Measurements from ENCODE around the gene HES7. TPM values are rescaled to one million over a fixed set of nuclear protein-coding genes. Genes with fewer than 3 reads are reported as not detected.

HES7 gene
- total RNA-seq, 1 experiment from 2014 or later: 0.61 TPM

DNA sequence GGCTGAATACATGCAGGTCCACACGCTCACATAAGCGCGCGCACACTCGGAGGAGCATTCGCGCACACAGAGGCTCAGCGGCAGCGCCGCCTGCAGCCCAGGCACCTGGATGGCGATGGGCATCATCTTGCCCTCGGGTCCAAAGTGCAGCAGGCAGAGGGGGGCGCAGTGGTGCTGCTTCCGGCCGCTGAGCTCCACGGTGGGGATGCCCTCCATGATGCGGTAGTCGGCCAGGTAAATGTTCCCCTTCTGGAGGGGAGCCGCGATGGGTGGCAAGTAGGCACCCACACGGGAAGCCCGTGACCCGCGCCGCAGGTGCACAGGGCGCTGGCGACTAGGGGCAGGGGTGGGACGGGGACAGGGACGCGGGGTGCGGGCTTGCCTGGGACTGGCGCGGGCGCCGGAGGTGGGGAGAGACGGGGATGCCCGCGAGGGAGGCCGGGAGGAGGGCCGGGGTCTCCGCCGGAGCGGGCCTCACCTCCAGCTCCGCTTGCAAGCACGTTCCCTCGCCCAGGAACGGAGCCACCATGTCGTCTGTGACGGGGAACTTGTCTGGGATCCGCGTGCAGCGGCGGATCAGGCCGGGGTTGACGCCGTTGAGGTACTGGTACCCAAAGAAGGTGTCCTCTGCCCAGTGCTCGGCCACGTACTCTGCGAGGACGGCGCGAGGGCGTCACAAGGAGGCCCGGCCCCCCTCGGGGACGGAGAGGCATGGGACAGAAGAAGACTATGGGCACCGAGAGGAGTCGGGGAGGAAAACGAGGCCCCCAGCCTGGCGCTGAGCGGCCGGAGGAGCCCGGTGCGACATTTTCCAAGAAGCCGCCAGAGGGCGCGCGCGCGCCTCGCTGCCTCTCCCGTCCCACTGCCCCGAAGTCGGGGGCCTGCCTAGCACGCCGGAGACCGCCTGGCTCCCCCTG, 44.4 kb downstream of the HES7 start:
- Histone ChIP-seq H3K36me3 (ENCODE audit: control insufficient read depth in 1 of 2, insufficient read depth in 2 of 2, low read length in 2 of 2) (no peaks in the 10 kb centered on the region), H3K4me3 (replicated peaks in 1 of 2; ENCODE audit: low read depth in 1 of 2, low read length in 2 of 2) (peak overlapping the region; percentile 68 to 81), H3K4me1 (ENCODE audit: control insufficient read depth in 1 of 2, insufficient read depth in 2 of 2, low read length in 2 of 2) (peaks cover 2 to 25% of the 10 kb centered on the region in 2 experiments; a peak in 3 of 4 replicates), H3K4me2 (ENCODE audit: low read length) (peak overlapping the region; percentile 96), H3K27ac (ENCODE audit: low read depth, low read length) (peak overlapping the region; percentile 79), H3K9me3 (ENCODE audit: control insufficient read depth in 1 of 2, insufficient read depth in 1 of 2, low read depth in 1 of 2, low read length in 2 of 2) (no peaks in the 10 kb centered on the region), H4K20me1 (ENCODE audit: insufficient read depth) (no peaks in the 10 kb centered on the region), H3K27me3 (ENCODE audit: insufficient read depth, low read length) (no peaks in the 10 kb centered on the region), H3K9me2 (ENCODE audit: insufficient read depth) (no peaks in the 10 kb centered on the region), H2AFZ (ENCODE audit: low read depth, low read length, poor library complexity, severe bottlenecking) (peak overlapping the region; percentile 52), H3K79me2 (ENCODE audit: insufficient read depth, low read length) (peaks cover 4% of the 10 kb centered on the region; the same call in 1 of the 2 replicates), H3K9ac (ENCODE audit: low read length) (peak overlapping the region; percentile 75)
- CTCF ChIA-PET: interaction anchor here (0.6 to 1.9 kb wide), 18 partner anchors 8 to 148 kb away, joined by 3 to 13 read pairs (median 3); partner anchors contain the start of genes ALOX12B and AURKB
- POLR2A ChIA-PET: interaction anchor here (0.5 to 1.5 kb wide), 3 partner anchors 9 to 305 kb away, joined by 4 to 7 read pairs (median 5); partner anchors contain the start of gene ALOX12B
- BruUV-seq (replicated peaks): TSS peak; percentile 49
- DNase-seq (ENCODE audit: low read depth, low spot score) (peak; percentile 72), ATAC-seq (peak; percentile 88)
- intact Hi-C loops (cut with micrococcal nuclease): loop anchor here (5.0 kb wide), 1 partner anchor 38 kb away; the partner anchor contains the start of gene ALOXE3
- RAD21 ChIA-PET (ENCODE audit: low non-redundant PET in 1 of 2, low total read pairs in 2 of 2, uncharacterized antibody in 2 of 2, unreplicated experiment in 2 of 2): interaction anchor here in 1 of 2 experiments (0.7 kb wide), 1 partner anchor 167 kb away, joined by 3 read pairs; no protein-coding TSS in a partner anchor
- TF ChIP-seq, protein P1, sequence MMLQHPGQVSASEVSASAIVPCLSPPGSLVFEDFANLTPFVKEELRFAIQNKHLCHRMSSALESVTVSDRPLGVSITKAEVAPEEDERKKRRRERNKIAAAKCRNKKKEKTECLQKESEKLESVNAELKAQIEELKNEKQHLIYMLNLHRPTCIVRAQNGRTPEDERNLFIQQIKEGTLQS (IDR thresholded peaks at IDR 0.05): no peak
- no peak for TF ChIP-seq JUND (IDR thresholded peaks at IDR 0.05)
- no peak for TF ChIP-seq CEBPB (IDR thresholded peaks at IDR 0.05; ENCODE audit: low read depth)
- no peak for TF ChIP-seq POLR2A (IDR thresholded peaks at IDR 0.05; ENCODE audit: borderline replicate concordance, extremely low read depth, insufficient read depth, insufficient read length)
- TF ChIP-seq, protein P2, sequence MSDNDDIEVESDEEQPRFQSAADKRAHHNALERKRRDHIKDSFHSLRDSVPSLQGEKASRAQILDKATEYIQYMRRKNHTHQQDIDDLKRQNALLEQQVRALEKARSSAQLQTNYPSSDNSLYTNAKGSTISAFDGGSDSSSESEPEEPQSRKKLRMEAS (IDR thresholded peaks at IDR 0.05): peak; percentile 77
- TF ChIP-seq TCF7L2 (IDR thresholded peaks at IDR 0.05; ENCODE audit: borderline replicate concordance, extremely low read depth, insufficient read depth, insufficient read length): peak; percentile 37
- TF ChIP-seq, protein P3, sequence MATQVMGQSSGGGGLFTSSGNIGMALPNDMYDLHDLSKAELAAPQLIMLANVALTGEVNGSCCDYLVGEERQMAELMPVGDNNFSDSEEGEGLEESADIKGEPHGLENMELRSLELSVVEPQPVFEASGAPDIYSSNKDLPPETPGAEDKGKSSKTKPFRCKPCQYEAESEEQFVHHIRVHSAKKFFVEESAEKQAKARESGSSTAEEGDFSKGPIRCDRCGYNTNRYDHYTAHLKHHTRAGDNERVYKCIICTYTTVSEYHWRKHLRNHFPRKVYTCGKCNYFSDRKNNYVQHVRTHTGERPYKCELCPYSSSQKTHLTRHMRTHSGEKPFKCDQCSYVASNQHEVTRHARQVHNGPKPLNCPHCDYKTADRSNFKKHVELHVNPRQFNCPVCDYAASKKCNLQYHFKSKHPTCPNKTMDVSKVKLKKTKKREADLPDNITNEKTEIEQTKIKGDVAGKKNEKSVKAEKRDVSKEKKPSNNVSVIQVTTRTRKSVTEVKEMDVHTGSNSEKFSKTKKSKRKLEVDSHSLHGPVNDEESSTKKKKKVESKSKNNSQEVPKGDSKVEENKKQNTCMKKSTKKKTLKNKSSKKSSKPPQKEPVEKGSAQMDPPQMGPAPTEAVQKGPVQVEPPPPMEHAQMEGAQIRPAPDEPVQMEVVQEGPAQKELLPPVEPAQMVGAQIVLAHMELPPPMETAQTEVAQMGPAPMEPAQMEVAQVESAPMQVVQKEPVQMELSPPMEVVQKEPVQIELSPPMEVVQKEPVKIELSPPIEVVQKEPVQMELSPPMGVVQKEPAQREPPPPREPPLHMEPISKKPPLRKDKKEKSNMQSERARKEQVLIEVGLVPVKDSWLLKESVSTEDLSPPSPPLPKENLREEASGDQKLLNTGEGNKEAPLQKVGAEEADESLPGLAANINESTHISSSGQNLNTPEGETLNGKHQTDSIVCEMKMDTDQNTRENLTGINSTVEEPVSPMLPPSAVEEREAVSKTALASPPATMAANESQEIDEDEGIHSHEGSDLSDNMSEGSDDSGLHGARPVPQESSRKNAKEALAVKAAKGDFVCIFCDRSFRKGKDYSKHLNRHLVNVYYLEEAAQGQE (IDR thresholded peaks at IDR 0.05; ENCODE audit: low read depth): no peak
- TF ChIP-seq YY1 (IDR thresholded peaks at IDR 0.05; ENCODE audit: extremely low read depth, insufficient replicate concordance, low read depth, low read length): peak; percentile 70
- TF ChIP-seq POLR2AphosphoS5 (IDR thresholded peaks at IDR 0.05; ENCODE audit: low read depth, low read length): peak; percentile 52
- no peak for TF ChIP-seq EZH2 (IDR thresholded peaks at IDR 0.05)
- peak; percentile 79 for TF ChIP-seq RAD21 (IDR thresholded peaks at IDR 0.05; ENCODE audit: low read depth)
- TF ChIP-seq SIN3A (IDR thresholded peaks at IDR 0.05; ENCODE audit: low read depth): no peak
- no peak for TF ChIP-seq SRF (IDR thresholded peaks at IDR 0.05; ENCODE audit: low read depth)
- TF ChIP-seq FOSL1 (IDR thresholded peaks at IDR 0.05; ENCODE audit: low read depth): no peak
- TF ChIP-seq EGR1 (IDR thresholded peaks at IDR 0.05; ENCODE audit: low read depth): no peak
- TF ChIP-seq SP1 (IDR thresholded peaks at IDR 0.05; ENCODE audit: low read depth): no peak
- TF ChIP-seq, protein P4, sequence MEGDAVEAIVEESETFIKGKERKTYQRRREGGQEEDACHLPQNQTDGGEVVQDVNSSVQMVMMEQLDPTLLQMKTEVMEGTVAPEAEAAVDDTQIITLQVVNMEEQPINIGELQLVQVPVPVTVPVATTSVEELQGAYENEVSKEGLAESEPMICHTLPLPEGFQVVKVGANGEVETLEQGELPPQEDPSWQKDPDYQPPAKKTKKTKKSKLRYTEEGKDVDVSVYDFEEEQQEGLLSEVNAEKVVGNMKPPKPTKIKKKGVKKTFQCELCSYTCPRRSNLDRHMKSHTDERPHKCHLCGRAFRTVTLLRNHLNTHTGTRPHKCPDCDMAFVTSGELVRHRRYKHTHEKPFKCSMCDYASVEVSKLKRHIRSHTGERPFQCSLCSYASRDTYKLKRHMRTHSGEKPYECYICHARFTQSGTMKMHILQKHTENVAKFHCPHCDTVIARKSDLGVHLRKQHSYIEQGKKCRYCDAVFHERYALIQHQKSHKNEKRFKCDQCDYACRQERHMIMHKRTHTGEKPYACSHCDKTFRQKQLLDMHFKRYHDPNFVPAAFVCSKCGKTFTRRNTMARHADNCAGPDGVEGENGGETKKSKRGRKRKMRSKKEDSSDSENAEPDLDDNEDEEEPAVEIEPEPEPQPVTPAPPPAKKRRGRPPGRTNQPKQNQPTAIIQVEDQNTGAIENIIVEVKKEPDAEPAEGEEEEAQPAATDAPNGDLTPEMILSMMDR (IDR thresholded peaks at IDR 0.05 in 2 of 3, conservative IDR thresholded peaks at IDR 0.05 in 1 of 3; ENCODE audit: borderline replicate concordance in 1 of 3, insufficient read depth in 1 of 3, low read depth in 2 of 3, low read length in 2 of 3): peak; percentile 84 to 98 (median 86)
